Spleen (tissue), 7 donors: ENCODE results near the gene GP5.

ENCODE experiments used
- CTCF ChIP-seq, 11 experiments: fragments of 200-600 bp in 7 of 11; fragments of 450-650 bp in 4 of 11; sonication (generic) in 4 of 11; IDR thresholded peaks in 8 of 11; conservative IDR thresholded peaks in 3 of 11; 1 replicate in 7 of 11; 2 replicates in 4 of 11; pipeline versions ENCODE4 v1.4.0 to v1.8.0; 2016 to 2021; ENCODE audit warnings: antibody characterized with exemption in 11 of 11, inconsistent platforms in 4 of 11, mild to moderate bottlenecking in 1 of 11
- POLR2A ChIP-seq, 3 donors: fragments of 450-650 bp; IDR thresholded peaks; one replicate each; pipeline ENCODE4 v1.5.1; 2017; ENCODE audit warnings: antibody characterized with exemption in 3 of 3, mild to moderate bottlenecking in 1 of 3
- POLR2AphosphoS5 ChIP-seq, 3 donors: sonication (generic); formaldehyde crosslinking; IDR thresholded peaks; one replicate each; pipeline ENCODE4 v1.5.1; 2017; ENCODE audit warnings: antibody characterized with exemption in 3 of 3
- donor health status: DM: no; HTN: no; CAD: no; lungs with moderate emphysema.
- donor health status: DM: no; HTN: no; CAD: no.
- donor health status: DM: no; HTN: no; CAD: no.

GRCh38 chr3:194360568-194360967, 38.5 kb downstream of the GP5 start:
- no peak for TF ChIP-seq CTCF (IDR thresholded peaks at IDR 0.05 in 8 of 11, conservative IDR thresholded peaks at IDR 0.05 in 3 of 11)
- TF ChIP-seq POLR2A (IDR thresholded peaks at IDR 0.05): no peak
- TF ChIP-seq POLR2AphosphoS5 (IDR thresholded peaks at IDR 0.05): no peak
